ENCODE measurements around the gene CACNA1C.
"Not testable (repeated sequence)": the region's sequence is repeated elsewhere in the genome, so short reads cannot be mapped to it uniquely, and the experiment has no call there.

DNA sequence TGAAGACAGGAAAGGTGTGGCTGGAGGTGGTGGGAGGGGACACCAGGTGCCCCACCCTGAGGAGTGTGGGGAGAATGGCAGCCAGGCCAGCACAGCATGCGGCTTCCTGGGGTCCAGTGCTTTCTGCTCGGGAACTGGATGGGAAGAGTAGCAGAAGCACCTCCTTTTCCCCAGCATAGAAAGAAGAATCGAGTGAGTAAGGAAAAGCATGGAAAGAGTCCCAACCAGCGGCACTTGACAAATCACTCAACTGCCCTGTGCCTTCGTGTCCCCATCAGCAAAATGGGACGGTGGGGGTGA, 631.2 kb downstream of the CACNA1C start:
- TF ChIP-seq, protein P1, sequence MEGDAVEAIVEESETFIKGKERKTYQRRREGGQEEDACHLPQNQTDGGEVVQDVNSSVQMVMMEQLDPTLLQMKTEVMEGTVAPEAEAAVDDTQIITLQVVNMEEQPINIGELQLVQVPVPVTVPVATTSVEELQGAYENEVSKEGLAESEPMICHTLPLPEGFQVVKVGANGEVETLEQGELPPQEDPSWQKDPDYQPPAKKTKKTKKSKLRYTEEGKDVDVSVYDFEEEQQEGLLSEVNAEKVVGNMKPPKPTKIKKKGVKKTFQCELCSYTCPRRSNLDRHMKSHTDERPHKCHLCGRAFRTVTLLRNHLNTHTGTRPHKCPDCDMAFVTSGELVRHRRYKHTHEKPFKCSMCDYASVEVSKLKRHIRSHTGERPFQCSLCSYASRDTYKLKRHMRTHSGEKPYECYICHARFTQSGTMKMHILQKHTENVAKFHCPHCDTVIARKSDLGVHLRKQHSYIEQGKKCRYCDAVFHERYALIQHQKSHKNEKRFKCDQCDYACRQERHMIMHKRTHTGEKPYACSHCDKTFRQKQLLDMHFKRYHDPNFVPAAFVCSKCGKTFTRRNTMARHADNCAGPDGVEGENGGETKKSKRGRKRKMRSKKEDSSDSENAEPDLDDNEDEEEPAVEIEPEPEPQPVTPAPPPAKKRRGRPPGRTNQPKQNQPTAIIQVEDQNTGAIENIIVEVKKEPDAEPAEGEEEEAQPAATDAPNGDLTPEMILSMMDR (IDR thresholded peaks at IDR 0.05) = not testable (repeated sequence)
- TF ChIP-seq POLR2A (IDR thresholded peaks at IDR 0.05) = not testable (repeated sequence)

All from tibial nerve (tissue), 3 donors.